Measurements from ENCODE around the gene SLC12A5.

Gene SLC12A5

GRCh38 chr20:46006964-46007363, 22.1 kb upstream of the SLC12A5 start:
- no peak for DNase-seq

GRCh38 chr20:46007671-46008070, 21.3 kb upstream of the SLC12A5 start:
- DNase-seq, result no peak

- no peak for DNase-seq
Observed at GRCh38 chr20:46009816-46010215, 19.2 kb upstream of the SLC12A5 start.

- no peak for DNase-seq
Observed at GRCh38 chr20:46010491-46011391, 18.3 kb upstream of the SLC12A5 start.

- no peak for DNase-seq
Observed at GRCh38 chr20:46011631-46012482, 17.2 kb upstream of the SLC12A5 start.

- no peak for DNase-seq
Observed at GRCh38 chr20:46012921-46013320, 16.1 kb upstream of the SLC12A5 start.

GRCh38 chr20:46013322-46013828, 15.6 kb upstream of the SLC12A5 start:
- DNase-seq, result no peak

GRCh38 chr20:46013829-46014516, 15.0 kb upstream of the SLC12A5 start:
- DNase-seq, result peak; percentile 81

- DNase-seq, result no peak
Observed at GRCh38 chr20:46014517-46015396, 14.3 kb upstream of the SLC12A5 start.

GRCh38 chr20:46017272-46017671, 11.7 kb upstream of the SLC12A5 start:
- no peak for DNase-seq

GRCh38 chr20:46018112-46018511, 10.9 kb upstream of the SLC12A5 start:
- no peak for DNase-seq

- DNase-seq, result no peak
Observed at GRCh38 chr20:46018611-46019010, 10.4 kb upstream of the SLC12A5 start.

- no peak for DNase-seq
Observed at GRCh38 chr20:46020555-46020954, 8.5 kb upstream of the SLC12A5 start.

- DNase-seq, result peak; percentile 83
Observed at GRCh38 chr20:46021361-46022359, 7.4 kb upstream of the SLC12A5 start.

GRCh38 chr20:46022411-46023147, 6.4 kb upstream of the SLC12A5 start:
- DNase-seq, result peak; percentile 51

- DNase-seq, result no peak
Observed at GRCh38 chr20:46023148-46023484, 5.9 kb upstream of the SLC12A5 start.

- no peak for DNase-seq
Observed at GRCh38 chr20:46023999-46024398, 5.0 kb upstream of the SLC12A5 start.

GRCh38 chr20:46025376-46025783, 3.6 kb upstream of the SLC12A5 start:
- DNase-seq, result no peak

- DNase-seq, result no peak
Observed at GRCh38 chr20:46027245-46027853, 1.7 kb upstream of the SLC12A5 start.

GRCh38 chr20:46028110-46028509, 905 bp upstream of the SLC12A5 start:
- no peak for DNase-seq
